ENCODE measurements around the gene LUZP2.

GRCh38 chr11:24496736-24497725 is at the start of gene LUZP2:
- TF ChIP-seq EP300 (IDR thresholded peaks at IDR 0.05): no peak
- no peak for TF ChIP-seq POLR2A (IDR thresholded peaks at IDR 0.05; ENCODE audit: low read depth)
